Neural crest cell (in vitro differentiated cells): Measurements from ENCODE around the gene CLIP3. TPM values are rescaled to one million over a fixed set of nuclear protein-coding genes. Genes with fewer than 3 reads are reported as not detected.

ENCODE experiments used
- DNase-seq: peaks from one replicate; pipeline ENCODE4 v3.0.0; 2021; ENCODE audit warnings: low read depth, mixed read lengths, low spot score
- H3K27ac Mint-ChIP-seq: one replicate; pipeline ENCODE4 v1.8.0; 2021; ENCODE audit warnings: mild to moderate bottlenecking, mixed read lengths; ENCODE audit not compliant: unreplicated experiment
- H3K27me3 Mint-ChIP-seq: 2 replicates; pipeline ENCODE4 v1.8.0; 2021; ENCODE audit warnings: low read depth, mild to moderate bottlenecking, mixed read lengths
- H3K36me3 Mint-ChIP-seq: 2 replicates; pipeline ENCODE4 v1.8.0; 2021; ENCODE audit warnings: low read depth, mild to moderate bottlenecking, mixed read lengths
- H3K4me1 Mint-ChIP-seq: 2 replicates; pipeline ENCODE4 v1.8.0; 2021; ENCODE audit warnings: mixed read lengths
- H3K4me3 Mint-ChIP-seq: one replicate; pipeline ENCODE4 v1.8.0; 2021; ENCODE audit warnings: mild to moderate bottlenecking, mixed read lengths
- H3K9me3 Mint-ChIP-seq: 2 replicates; pipeline ENCODE4 v1.8.0; 2021; ENCODE audit warnings: mixed read lengths
- total RNA-seq: library from RNA; stranded (reverse); gene quantifications from 2 replicates; pipeline ENCODE4 v1.2.1, GENCODE V29; 2021
- TF ChIP-seq, protein P1 (sequence below): fragments of 200-600 bp; sonication (generic); conservative IDR thresholded peaks from 2 replicates; pipeline ENCODE4 v1.5.0; 2021; ENCODE audit warnings: antibody characterized with exemption, mild to moderate bottlenecking

CLIP3 gene
- total RNA-seq, 1 donor from 2014 or later: 33.1 TPM

DNA sequence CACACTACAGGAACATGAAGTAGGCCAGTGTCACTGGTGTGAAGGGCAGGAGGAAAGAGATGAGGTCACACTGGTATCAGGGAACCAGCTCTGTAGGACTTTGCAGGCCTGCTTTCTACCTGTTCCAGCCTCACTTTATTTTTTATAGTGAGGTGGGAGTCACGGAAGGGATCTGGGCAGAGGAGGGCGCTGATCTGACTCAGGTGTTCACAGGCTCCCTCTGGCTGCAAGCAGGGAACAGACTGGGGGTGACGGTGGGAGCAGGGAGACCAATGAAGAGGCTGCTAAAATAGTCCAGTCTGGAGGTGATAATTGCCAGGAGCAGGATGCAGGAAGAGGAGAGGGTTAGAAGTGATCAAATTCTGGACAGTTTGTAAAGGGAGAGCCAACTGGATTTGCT lies 18.6 kb upstream of the CLIP3 start:
- TF ChIP-seq, protein P1, sequence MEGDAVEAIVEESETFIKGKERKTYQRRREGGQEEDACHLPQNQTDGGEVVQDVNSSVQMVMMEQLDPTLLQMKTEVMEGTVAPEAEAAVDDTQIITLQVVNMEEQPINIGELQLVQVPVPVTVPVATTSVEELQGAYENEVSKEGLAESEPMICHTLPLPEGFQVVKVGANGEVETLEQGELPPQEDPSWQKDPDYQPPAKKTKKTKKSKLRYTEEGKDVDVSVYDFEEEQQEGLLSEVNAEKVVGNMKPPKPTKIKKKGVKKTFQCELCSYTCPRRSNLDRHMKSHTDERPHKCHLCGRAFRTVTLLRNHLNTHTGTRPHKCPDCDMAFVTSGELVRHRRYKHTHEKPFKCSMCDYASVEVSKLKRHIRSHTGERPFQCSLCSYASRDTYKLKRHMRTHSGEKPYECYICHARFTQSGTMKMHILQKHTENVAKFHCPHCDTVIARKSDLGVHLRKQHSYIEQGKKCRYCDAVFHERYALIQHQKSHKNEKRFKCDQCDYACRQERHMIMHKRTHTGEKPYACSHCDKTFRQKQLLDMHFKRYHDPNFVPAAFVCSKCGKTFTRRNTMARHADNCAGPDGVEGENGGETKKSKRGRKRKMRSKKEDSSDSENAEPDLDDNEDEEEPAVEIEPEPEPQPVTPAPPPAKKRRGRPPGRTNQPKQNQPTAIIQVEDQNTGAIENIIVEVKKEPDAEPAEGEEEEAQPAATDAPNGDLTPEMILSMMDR: no peak
- H3K4me1 Mint-ChIP-seq: peaks cover 32% of the 10 kb centered on the region
- no peaks in the 10 kb centered on the region for H3K27me3 Mint-ChIP-seq
- no peak for DNase-seq
- peaks cover under 1% of the 10 kb centered on the region for H3K36me3 Mint-ChIP-seq
- peak overlapping the region; percentile 72 for H3K4me3 Mint-ChIP-seq
- peak overlapping the region; percentile 24 for H3K27ac Mint-ChIP-seq
- no peaks in the 10 kb centered on the region for H3K9me3 Mint-ChIP-seq

DNA sequence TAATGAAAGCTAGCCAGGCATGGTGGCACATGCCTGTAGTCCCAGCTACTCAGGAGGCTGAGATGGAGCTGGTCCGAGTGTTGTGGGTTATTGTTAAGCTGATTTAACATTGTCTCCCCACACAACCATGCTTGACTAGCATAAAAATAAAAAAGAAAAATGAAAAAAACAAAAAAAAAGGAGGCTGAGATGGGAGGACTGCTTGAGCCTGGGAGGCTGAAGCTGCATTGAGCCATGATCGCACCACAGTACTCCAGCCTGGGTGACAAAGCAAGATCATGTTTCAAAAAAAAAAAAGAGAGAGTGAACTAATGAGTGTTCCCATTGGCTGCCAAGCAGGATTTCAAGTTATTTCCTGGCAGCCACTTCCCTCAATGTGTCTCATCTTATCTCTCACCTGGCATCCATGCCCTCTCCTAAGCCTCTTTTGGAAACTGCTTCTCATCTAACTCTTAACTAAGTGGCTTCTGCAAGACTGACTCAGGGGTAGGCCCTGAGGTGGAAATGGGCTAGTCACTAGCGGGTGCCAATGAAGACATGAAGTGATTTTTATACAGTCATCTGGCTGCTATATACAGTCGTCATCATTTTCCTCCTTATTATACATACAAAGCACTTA lies 16.5 kb upstream of the CLIP3 start:
- H3K4me1 Mint-ChIP-seq: peaks cover 19% of the 10 kb centered on the region
- TF ChIP-seq, protein P1: no peak
- no peak for DNase-seq
- no peaks in the 10 kb centered on the region for H3K27me3 Mint-ChIP-seq
- H3K36me3 Mint-ChIP-seq: peaks cover 3% of the 10 kb centered on the region
- H3K9me3 Mint-ChIP-seq: no peaks in the 10 kb centered on the region
- no peak overlapping the region for H3K4me3 Mint-ChIP-seq
- no peak overlapping the region for H3K27ac Mint-ChIP-seq

DNA sequence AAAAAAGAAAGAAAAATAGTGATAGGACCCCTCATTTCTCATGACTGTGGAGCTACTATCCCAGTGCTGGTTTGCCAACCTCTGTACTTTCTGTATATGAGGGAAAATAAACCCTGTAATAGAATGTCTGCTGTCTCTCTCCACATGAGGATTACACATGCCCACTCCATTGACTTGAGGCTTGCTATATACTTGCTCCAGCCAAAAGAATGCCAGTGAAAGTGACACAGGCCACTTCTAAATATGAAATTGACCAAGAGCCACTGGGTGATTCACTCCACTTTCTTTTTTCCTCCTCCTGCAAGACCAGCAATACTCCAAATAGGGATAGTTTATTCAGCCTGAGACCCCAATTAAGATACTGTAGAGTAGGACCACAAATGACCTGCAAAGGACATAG lies 15.2 kb upstream of the CLIP3 start:
- no peak for DNase-seq
- TF ChIP-seq, protein P1: no peak
- Mint-ChIP-seq H3K27ac (no peak overlapping the region), H3K9me3 (no peaks in the 10 kb centered on the region), H3K4me1 (peaks cover 9% of the 10 kb centered on the region), H3K36me3 (peaks cover 3% of the 10 kb centered on the region), H3K27me3 (no peaks in the 10 kb centered on the region), H3K4me3 (peak overlapping the region; percentile 44)

DNA sequence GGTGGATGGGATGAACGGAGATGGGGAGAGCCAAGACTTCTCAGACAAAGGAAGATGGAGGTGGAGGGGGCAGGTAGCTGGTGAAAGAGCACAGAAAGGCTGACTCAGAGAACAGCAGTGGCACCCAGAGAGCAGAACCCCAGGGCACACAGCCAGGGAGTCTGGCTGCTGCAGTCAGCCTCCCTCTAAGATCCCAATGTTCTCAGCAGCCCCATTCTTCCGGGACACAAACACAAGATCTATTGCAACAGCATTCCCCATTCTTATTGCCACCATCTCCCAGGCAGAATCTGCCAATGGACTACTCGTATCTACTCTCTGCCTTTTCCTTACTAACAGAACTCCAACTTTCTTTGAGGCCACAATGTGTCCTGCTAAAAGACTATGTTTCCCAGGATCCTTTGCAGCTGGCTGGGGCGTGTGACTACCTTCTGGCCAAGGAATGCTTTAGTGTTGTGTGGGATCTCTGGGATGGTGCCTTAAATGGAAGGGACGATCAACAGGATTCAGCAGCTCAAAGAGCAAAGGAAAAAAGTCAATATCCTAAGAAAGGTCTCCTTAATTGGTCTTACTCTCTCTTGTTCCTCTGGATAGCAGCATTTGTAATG lies 13.9 kb upstream of the CLIP3 start:
- DNase-seq: no peak
- H3K4me1 Mint-ChIP-seq: peaks cover 8% of the 10 kb centered on the region
- H3K27ac Mint-ChIP-seq: no peak overlapping the region
- H3K36me3 Mint-ChIP-seq: peaks cover 3% of the 10 kb centered on the region
- TF ChIP-seq, protein P1: no peak
- H3K4me3 Mint-ChIP-seq: no peak overlapping the region
- no peaks in the 10 kb centered on the region for H3K27me3 Mint-ChIP-seq
- no peaks in the 10 kb centered on the region for H3K9me3 Mint-ChIP-seq

DNA sequence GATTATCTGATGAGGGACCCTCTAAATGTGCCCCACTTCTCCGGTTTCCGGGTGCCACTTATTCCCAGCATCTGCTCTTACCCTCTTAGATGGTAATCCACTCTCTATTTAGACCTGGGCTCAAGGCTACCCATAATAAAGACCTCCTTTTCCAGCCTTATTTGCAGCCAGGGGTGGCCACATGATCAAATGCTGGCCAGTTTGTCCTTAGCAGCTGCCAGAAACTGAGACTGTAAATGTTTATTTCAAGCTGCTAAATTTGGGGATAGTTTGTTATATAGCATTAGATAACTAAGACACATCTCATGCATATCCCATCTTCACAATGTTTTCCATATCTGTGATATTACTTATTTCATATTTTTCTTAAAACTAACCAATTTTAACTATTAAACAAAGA lies 11.3 kb upstream of the CLIP3 start:
- H3K9me3 Mint-ChIP-seq: no peaks in the 10 kb centered on the region
- H3K36me3 Mint-ChIP-seq: peaks cover 3% of the 10 kb centered on the region
- H3K27ac Mint-ChIP-seq: no peak overlapping the region
- H3K4me3 Mint-ChIP-seq: no peak overlapping the region
- no peak for DNase-seq
- no peaks in the 10 kb centered on the region for H3K27me3 Mint-ChIP-seq
- H3K4me1 Mint-ChIP-seq: no peaks in the 10 kb centered on the region
- TF ChIP-seq, protein P1: no peak
